Activated T-cell treated with anti-CD3 and anti-CD28 coated beads, Interleukin-2, amount 50 U/mL, for 1 hour (primary cell): ENCODE data around the gene ADAM19.

Source experiments
- DNase-seq: peaks from one replicate; pipeline ENCODE4 v3.0.0-alpha.2; 2020

Gene ADAM19

GRCh38 chr5:157596487-157596886 is 20.9 kb upstream of the ADAM19 start:
- DNase-seq: no peak

- DNase-seq: no peak
Observed at GRCh38 chr5:157594675-157595459, 19.3 kb upstream of the ADAM19 start.

- DNase-seq: no peak
Observed at GRCh38 chr5:157594257-157594656, 18.7 kb upstream of the ADAM19 start.

- DNase-seq: no peak
Observed at GRCh38 chr5:157593052-157593757, 17.6 kb upstream of the ADAM19 start.

GRCh38 chr5:157592594-157592993 is 17.0 kb upstream of the ADAM19 start:
- no peak for DNase-seq

GRCh38 chr5:157590478-157590877 is 14.9 kb upstream of the ADAM19 start:
- no peak for DNase-seq

- no peak for DNase-seq
Observed at GRCh38 chr5:157584628-157585027, 9.1 kb upstream of the ADAM19 start.

GRCh38 chr5:157582731-157583620 is 7.4 kb upstream of the ADAM19 start:
- no peak for DNase-seq

- DNase-seq: no peak
Observed at GRCh38 chr5:157581901-157582300, 6.3 kb upstream of the ADAM19 start.

GRCh38 chr5:157578079-157578780 is 2.7 kb upstream of the ADAM19 start:
- DNase-seq: no peak

GRCh38 chr5:157576678-157577077 is 1.1 kb upstream of the ADAM19 start:
- no peak for DNase-seq

GRCh38 chr5:157574456-157575380 is 857 bp downstream of the ADAM19 start:
- DNase-seq: peak; percentile 51

GRCh38 chr5:157571357-157571827 is 4.2 kb downstream of the ADAM19 start:
- DNase-seq: no peak

- no peak for DNase-seq
Observed at GRCh38 chr5:157570531-157571200, 4.9 kb downstream of the ADAM19 start.

- DNase-seq: no peak
Observed at GRCh38 chr5:157568720-157569119, 6.9 kb downstream of the ADAM19 start.

GRCh38 chr5:157568222-157568621 is 7.4 kb downstream of the ADAM19 start:
- no peak for DNase-seq

GRCh38 chr5:157566902-157567489 is 8.6 kb downstream of the ADAM19 start:
- no peak for DNase-seq

GRCh38 chr5:157563929-157564716 is 11.5 kb downstream of the ADAM19 start:
- DNase-seq: no peak

GRCh38 chr5:157563373-157563928 is 12.1 kb downstream of the ADAM19 start:
- no peak for DNase-seq
